ENCODE measurements around the gene CDC16. TPM values are rescaled to one million over a fixed set of nuclear protein-coding genes. Genes with fewer than 3 reads are reported as not detected.

Gene CDC16
- total and polyA plus RNA-seq, 2 donors (not counting 1 experiment from before 2014, with no cell fraction given), result 94.8 to 127 TPM

DNA sequence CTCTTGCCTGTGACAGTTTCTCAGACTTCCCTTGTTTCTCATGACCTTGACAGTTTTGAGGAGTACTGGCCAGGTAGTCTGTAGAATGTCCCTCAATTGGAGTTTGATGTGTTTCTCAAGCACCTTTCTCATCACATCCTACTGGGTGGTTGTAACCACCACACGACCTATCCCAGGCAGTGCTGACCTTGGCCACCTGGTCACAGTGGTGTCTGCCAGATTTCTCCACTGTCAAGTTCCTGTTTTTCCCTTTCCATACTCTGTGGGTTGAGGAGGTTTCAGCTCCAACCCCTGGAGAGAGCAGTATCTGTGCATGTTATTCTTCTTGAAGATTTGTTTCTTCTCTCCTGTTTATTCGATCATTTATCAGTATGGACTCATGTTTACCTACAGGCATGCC lies 38.3 kb downstream of the CDC16 start:
- Histone ChIP-seq H3K79me2 (ENCODE audit: control insufficient read depth, insufficient read depth, low read length) (no peaks in the 10 kb centered on the region), H3K27me3 (replicated peaks in 1 of 4; ENCODE audit: control extremely low read depth in 1 of 4, control insufficient read depth in 3 of 4, insufficient read depth in 4 of 4, low read length in 3 of 4) (no peaks in the 10 kb centered on the region), H3K9me3 (ENCODE audit: control extremely low read depth in 1 of 3, control insufficient read depth in 2 of 3, insufficient read depth in 1 of 3, low read length in 2 of 3) (peaks cover 0 to 7% (median 4%) of the 10 kb centered on the region in 3 donors), H3K4me3 (ENCODE audit: control extremely low read depth in 1 of 5, extremely low read depth in 1 of 5, insufficient read depth in 1 of 5, low read depth in 2 of 5, low read length in 4 of 5) (no peak overlapping the region), H3K4me2 (replicated peaks; ENCODE audit: low read depth, low read length, poor library complexity, severe bottlenecking) (no peak overlapping the region), H2AFZ (ENCODE audit: insufficient read depth, low read depth, low read length, poor library complexity, severe bottlenecking) (no peak overlapping the region), H3K4me1 (ENCODE audit: control insufficient read depth in 2 of 2, insufficient read depth in 2 of 2, low read length in 2 of 2) (peaks cover 5 to 7% of the 10 kb centered on the region in 2 donors), H4K20me1 (ENCODE audit: control insufficient read depth, insufficient read depth, low read length, poor library complexity, severe bottlenecking) (no peaks in the 10 kb centered on the region), H3K9ac (ENCODE audit: low read length) (no peak overlapping the region), H3K36me3 (replicated peaks in 1 of 2; ENCODE audit: control extremely low read depth in 1 of 2, control insufficient read depth in 1 of 2, extremely low read depth in 1 of 2, insufficient read depth in 2 of 2, low read length in 1 of 2) (peaks cover 13 to 52% of the 10 kb centered on the region in 2 experiments), H3K27ac (ENCODE audit: low read length in 2 of 2) (no peak overlapping the region)
- peaks cover 6% of the 10 kb centered on the region for H3K4me1 Mint-ChIP-seq
- no peak overlapping the region for H3K27ac Mint-ChIP-seq
- ChIA-PET POLR2A (no interaction called here), CTCF (no interaction called here)
- WGBS (ENCODE audit: insufficient coverage), result no CpG with 5 or more reads among the region's 2 CpGs
- no peak overlapping the region for H3K4me3 Mint-ChIP-seq
- no peak for DNase-seq
- no peaks in the 10 kb centered on the region for H3K27me3 Mint-ChIP-seq
- no peaks in the 10 kb centered on the region for H3K9me3 Mint-ChIP-seq (ENCODE audit: insufficient read depth)
- ATAC-seq (ENCODE audit: low read depth), result no peak
- intact Hi-C loops (cut with micrococcal nuclease), result no loop called here
- TF ChIP-seq, protein P1, sequence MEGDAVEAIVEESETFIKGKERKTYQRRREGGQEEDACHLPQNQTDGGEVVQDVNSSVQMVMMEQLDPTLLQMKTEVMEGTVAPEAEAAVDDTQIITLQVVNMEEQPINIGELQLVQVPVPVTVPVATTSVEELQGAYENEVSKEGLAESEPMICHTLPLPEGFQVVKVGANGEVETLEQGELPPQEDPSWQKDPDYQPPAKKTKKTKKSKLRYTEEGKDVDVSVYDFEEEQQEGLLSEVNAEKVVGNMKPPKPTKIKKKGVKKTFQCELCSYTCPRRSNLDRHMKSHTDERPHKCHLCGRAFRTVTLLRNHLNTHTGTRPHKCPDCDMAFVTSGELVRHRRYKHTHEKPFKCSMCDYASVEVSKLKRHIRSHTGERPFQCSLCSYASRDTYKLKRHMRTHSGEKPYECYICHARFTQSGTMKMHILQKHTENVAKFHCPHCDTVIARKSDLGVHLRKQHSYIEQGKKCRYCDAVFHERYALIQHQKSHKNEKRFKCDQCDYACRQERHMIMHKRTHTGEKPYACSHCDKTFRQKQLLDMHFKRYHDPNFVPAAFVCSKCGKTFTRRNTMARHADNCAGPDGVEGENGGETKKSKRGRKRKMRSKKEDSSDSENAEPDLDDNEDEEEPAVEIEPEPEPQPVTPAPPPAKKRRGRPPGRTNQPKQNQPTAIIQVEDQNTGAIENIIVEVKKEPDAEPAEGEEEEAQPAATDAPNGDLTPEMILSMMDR (IDR thresholded peaks at IDR 0.05), result no peak
- no peak for TF ChIP-seq EZH2 (IDR thresholded peaks at IDR 0.05; ENCODE audit: borderline replicate concordance, insufficient read depth, low read depth, low read length, poor library complexity, severe bottlenecking)

- Histone ChIP-seq H3K9ac (ENCODE audit: low read length) (no peak overlapping the region), H3K36me3 (replicated peaks in 1 of 2; ENCODE audit: control extremely low read depth in 1 of 2, control insufficient read depth in 1 of 2, extremely low read depth in 1 of 2, insufficient read depth in 2 of 2, low read length in 1 of 2) (peaks cover 5 to 36% of the 10 kb centered on the region in 2 experiments), H3K4me3 (ENCODE audit: control extremely low read depth in 1 of 5, extremely low read depth in 1 of 5, insufficient read depth in 1 of 5, low read depth in 2 of 5, low read length in 4 of 5) (no peak overlapping the region), H2AFZ (ENCODE audit: insufficient read depth, low read depth, low read length, poor library complexity, severe bottlenecking) (no peak overlapping the region), H3K27ac (ENCODE audit: low read length in 2 of 2) (no peak overlapping the region), H3K9me3 (ENCODE audit: control extremely low read depth in 1 of 3, control insufficient read depth in 2 of 3, insufficient read depth in 1 of 3, low read length in 2 of 3) (no peaks in the 10 kb centered on the region), H4K20me1 (ENCODE audit: control insufficient read depth, insufficient read depth, low read length, poor library complexity, severe bottlenecking) (no peaks in the 10 kb centered on the region), H3K27me3 (replicated peaks in 1 of 4; ENCODE audit: control extremely low read depth in 1 of 4, control insufficient read depth in 3 of 4, insufficient read depth in 4 of 4, low read length in 3 of 4) (no peaks in the 10 kb centered on the region), H3K4me2 (replicated peaks; ENCODE audit: low read depth, low read length, poor library complexity, severe bottlenecking) (no peak overlapping the region), H3K4me1 (ENCODE audit: control insufficient read depth in 2 of 2, insufficient read depth in 2 of 2, low read length in 2 of 2) (peaks cover 6 to 10% of the 10 kb centered on the region in 2 donors), H3K79me2 (ENCODE audit: control insufficient read depth, insufficient read depth, low read length) (no peaks in the 10 kb centered on the region)
- Mint-ChIP-seq H3K27ac (no peak overlapping the region), H3K4me1 (peaks cover 10% of the 10 kb centered on the region), H3K4me3 (no peak overlapping the region), H3K9me3 (ENCODE audit: insufficient read depth) (no peaks in the 10 kb centered on the region), H3K27me3 (no peaks in the 10 kb centered on the region)
- ATAC-seq (ENCODE audit: low read depth) (no peak), DNase-seq (no peak)
- 53% methylated on average over 2 of the region's 7 CpGs for WGBS (ENCODE audit: insufficient coverage)
- POLR2A ChIA-PET, result no interaction called here
- CTCF ChIA-PET, result no interaction called here
- TF ChIP-seq EZH2 (IDR thresholded peaks at IDR 0.05; ENCODE audit: borderline replicate concordance, insufficient read depth, low read depth, low read length, poor library complexity, severe bottlenecking), result no peak
- TF ChIP-seq, protein P1 (IDR thresholded peaks at IDR 0.05), result no peak
- intact Hi-C loops (cut with micrococcal nuclease), result no loop called here
Observed at GRCh38 chr13:114275304-114275703, 40.6 kb downstream of the CDC16 start.

Data from B cell (primary cell).